HEK293 (cell line): Measurements from ENCODE around the gene TRPM6.

Source experiments
- BCL11A ChIP-seq: fragments of 450-650 bp; formaldehyde crosslinking; IDR thresholded peaks from 2 replicates; pipeline ENCODE4 v1.5.1; 2016; ENCODE audit warnings: low read depth, missing biosample characterization, missing genetic modification characterization
- PBX3 ChIP-seq: sonication (generic); formaldehyde crosslinking; IDR thresholded peaks from 2 replicates; pipeline ENCODE4 v1.8.1; 2022; ENCODE audit warnings: mild to moderate bottlenecking, moderate library complexity, missing genetic modification reagents
- YY1 ChIP-seq: fragments of 450-650 bp; formaldehyde crosslinking; IDR thresholded peaks from 2 replicates; pipeline ENCODE4 v1.5.1; 2018; ENCODE audit warnings: missing biosample characterization, missing genetic modification characterization
- ZBTB1 ChIP-seq: fragments of 450-650 bp; formaldehyde crosslinking; IDR thresholded peaks from 2 replicates; pipeline ENCODE4 v1.5.1; 2016; ENCODE audit warnings: missing biosample characterization, missing genetic modification characterization
- ZBTB7A ChIP-seq: fragments of 450-650 bp; formaldehyde crosslinking; IDR thresholded peaks from 2 replicates; pipeline ENCODE4 v1.5.1; 2016; ENCODE audit warnings: low read depth, missing biosample characterization, missing genetic modification characterization
- ZNF184 ChIP-seq: fragments of 450-650 bp; IDR thresholded peaks from 2 replicates; pipeline ENCODE4 v1.5.1; 2018; ENCODE audit warnings: missing biosample characterization, mild to moderate bottlenecking, missing genetic modification characterization
- ZNF26 ChIP-seq: fragments of 450-650 bp; formaldehyde crosslinking; IDR thresholded peaks from 2 replicates; pipeline ENCODE4 v1.5.1; 2016; ENCODE audit warnings: missing biosample characterization, missing genetic modification characterization
- ZNF398 ChIP-seq: fragments of 450-650 bp; formaldehyde crosslinking; IDR thresholded peaks from 2 replicates; pipeline ENCODE4 v1.5.1; 2017; ENCODE audit warnings: missing biosample characterization, missing genetic modification characterization
- ZNF416 ChIP-seq: fragments of 450-650 bp; formaldehyde crosslinking; IDR thresholded peaks from 2 replicates; pipeline ENCODE4 v1.5.1; 2016; ENCODE audit warnings: missing biosample characterization, missing genetic modification characterization
- ZNF513 ChIP-seq: fragments of 450-650 bp; IDR thresholded peaks from 2 replicates; pipeline ENCODE4 v1.5.1; 2018; ENCODE audit warnings: missing biosample characterization, missing genetic modification characterization
- ZNF624 ChIP-seq: fragments of 450-650 bp; formaldehyde crosslinking; IDR thresholded peaks from 2 replicates; pipeline ENCODE4 v1.5.1; 2017; ENCODE audit warnings: missing biosample characterization, missing genetic modification characterization
- ZNF629 ChIP-seq: fragments of 450-650 bp; formaldehyde crosslinking; IDR thresholded peaks from 2 replicates; pipeline ENCODE4 v1.5.1; 2017; ENCODE audit warnings: missing biosample characterization, missing genetic modification characterization
- TF ChIP-seq, protein P1 (sequence below): fragments of 450-650 bp; formaldehyde crosslinking; IDR thresholded peaks from 2 replicates; pipeline ENCODE4 v1.5.1; 2016; ENCODE audit warnings: missing biosample characterization, missing genetic modification characterization
- TF ChIP-seq, protein P2 (sequence below): fragments of 450-650 bp; formaldehyde crosslinking; IDR thresholded peaks from 2 replicates; pipeline ENCODE4 v1.5.1; 2016; ENCODE audit warnings: missing biosample characterization, missing genetic modification characterization

- TF ChIP-seq, protein P1, sequence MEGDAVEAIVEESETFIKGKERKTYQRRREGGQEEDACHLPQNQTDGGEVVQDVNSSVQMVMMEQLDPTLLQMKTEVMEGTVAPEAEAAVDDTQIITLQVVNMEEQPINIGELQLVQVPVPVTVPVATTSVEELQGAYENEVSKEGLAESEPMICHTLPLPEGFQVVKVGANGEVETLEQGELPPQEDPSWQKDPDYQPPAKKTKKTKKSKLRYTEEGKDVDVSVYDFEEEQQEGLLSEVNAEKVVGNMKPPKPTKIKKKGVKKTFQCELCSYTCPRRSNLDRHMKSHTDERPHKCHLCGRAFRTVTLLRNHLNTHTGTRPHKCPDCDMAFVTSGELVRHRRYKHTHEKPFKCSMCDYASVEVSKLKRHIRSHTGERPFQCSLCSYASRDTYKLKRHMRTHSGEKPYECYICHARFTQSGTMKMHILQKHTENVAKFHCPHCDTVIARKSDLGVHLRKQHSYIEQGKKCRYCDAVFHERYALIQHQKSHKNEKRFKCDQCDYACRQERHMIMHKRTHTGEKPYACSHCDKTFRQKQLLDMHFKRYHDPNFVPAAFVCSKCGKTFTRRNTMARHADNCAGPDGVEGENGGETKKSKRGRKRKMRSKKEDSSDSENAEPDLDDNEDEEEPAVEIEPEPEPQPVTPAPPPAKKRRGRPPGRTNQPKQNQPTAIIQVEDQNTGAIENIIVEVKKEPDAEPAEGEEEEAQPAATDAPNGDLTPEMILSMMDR (tag by site-specific recombination) = no peak
- TF ChIP-seq ZBTB7A (tag by site-specific recombination) = no peak
- no peak for TF ChIP-seq PBX3 (CRISPR knock-in tag)
- TF ChIP-seq ZNF513 (tag by site-specific recombination) = no peak
- no peak for TF ChIP-seq ZBTB1
- no peak for TF ChIP-seq ZNF398 (tag by site-specific recombination)
- TF ChIP-seq ZNF629 (tag by site-specific recombination) = no peak
- no peak for TF ChIP-seq ZNF184 (tag by site-specific recombination)
- TF ChIP-seq YY1 (tag by site-specific recombination) = no peak
- TF ChIP-seq, protein P2, sequence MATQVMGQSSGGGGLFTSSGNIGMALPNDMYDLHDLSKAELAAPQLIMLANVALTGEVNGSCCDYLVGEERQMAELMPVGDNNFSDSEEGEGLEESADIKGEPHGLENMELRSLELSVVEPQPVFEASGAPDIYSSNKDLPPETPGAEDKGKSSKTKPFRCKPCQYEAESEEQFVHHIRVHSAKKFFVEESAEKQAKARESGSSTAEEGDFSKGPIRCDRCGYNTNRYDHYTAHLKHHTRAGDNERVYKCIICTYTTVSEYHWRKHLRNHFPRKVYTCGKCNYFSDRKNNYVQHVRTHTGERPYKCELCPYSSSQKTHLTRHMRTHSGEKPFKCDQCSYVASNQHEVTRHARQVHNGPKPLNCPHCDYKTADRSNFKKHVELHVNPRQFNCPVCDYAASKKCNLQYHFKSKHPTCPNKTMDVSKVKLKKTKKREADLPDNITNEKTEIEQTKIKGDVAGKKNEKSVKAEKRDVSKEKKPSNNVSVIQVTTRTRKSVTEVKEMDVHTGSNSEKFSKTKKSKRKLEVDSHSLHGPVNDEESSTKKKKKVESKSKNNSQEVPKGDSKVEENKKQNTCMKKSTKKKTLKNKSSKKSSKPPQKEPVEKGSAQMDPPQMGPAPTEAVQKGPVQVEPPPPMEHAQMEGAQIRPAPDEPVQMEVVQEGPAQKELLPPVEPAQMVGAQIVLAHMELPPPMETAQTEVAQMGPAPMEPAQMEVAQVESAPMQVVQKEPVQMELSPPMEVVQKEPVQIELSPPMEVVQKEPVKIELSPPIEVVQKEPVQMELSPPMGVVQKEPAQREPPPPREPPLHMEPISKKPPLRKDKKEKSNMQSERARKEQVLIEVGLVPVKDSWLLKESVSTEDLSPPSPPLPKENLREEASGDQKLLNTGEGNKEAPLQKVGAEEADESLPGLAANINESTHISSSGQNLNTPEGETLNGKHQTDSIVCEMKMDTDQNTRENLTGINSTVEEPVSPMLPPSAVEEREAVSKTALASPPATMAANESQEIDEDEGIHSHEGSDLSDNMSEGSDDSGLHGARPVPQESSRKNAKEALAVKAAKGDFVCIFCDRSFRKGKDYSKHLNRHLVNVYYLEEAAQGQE (tag by site-specific recombination) = no peak
- no peak for TF ChIP-seq BCL11A (tag by site-specific recombination)
- no peak for TF ChIP-seq ZNF416 (tag by site-specific recombination)
- no peak for TF ChIP-seq ZNF624
- no peak for TF ChIP-seq ZNF26 (tag by site-specific recombination)
These were observed 91.9 kb downstream of the TRPM6 start for GRCh38 chr9:74795803-74796202.
